ENCODE results near the gene TMEM175.

Gene TMEM175

DNA sequence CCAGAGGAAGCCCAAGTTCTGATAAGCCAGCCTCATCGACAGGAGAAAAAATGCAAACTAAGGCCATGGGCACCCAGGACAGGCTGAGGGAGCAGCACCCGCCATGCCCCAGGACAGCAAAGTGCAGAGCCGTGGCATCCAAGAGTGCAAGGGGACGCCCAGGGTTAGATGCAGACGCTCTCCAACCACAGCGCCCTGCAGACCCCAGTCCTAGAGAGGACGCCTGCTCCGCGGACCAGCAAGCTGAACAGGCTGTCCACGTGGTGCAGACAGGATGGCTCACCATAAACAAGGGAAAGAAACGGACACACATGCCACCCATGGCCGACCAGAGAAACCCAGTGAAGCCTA, 32.7 kb upstream of the TMEM175 start (continued):
- TF ChIP-seq, protein P1, sequence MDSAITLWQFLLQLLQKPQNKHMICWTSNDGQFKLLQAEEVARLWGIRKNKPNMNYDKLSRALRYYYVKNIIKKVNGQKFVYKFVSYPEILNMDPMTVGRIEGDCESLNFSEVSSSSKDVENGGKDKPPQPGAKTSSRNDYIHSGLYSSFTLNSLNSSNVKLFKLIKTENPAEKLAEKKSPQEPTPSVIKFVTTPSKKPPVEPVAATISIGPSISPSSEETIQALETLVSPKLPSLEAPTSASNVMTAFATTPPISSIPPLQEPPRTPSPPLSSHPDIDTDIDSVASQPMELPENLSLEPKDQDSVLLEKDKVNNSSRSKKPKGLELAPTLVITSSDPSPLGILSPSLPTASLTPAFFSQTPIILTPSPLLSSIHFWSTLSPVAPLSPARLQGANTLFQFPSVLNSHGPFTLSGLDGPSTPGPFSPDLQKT (IDR thresholded peaks at IDR 0.05; ENCODE audit: borderline replicate concordance, low read depth, low read length): no peak
- TF ChIP-seq EGR2 (tag by site-specific recombination; IDR thresholded peaks at IDR 0.05; ENCODE audit: low read depth): no peak
- TF ChIP-seq, protein P2, sequence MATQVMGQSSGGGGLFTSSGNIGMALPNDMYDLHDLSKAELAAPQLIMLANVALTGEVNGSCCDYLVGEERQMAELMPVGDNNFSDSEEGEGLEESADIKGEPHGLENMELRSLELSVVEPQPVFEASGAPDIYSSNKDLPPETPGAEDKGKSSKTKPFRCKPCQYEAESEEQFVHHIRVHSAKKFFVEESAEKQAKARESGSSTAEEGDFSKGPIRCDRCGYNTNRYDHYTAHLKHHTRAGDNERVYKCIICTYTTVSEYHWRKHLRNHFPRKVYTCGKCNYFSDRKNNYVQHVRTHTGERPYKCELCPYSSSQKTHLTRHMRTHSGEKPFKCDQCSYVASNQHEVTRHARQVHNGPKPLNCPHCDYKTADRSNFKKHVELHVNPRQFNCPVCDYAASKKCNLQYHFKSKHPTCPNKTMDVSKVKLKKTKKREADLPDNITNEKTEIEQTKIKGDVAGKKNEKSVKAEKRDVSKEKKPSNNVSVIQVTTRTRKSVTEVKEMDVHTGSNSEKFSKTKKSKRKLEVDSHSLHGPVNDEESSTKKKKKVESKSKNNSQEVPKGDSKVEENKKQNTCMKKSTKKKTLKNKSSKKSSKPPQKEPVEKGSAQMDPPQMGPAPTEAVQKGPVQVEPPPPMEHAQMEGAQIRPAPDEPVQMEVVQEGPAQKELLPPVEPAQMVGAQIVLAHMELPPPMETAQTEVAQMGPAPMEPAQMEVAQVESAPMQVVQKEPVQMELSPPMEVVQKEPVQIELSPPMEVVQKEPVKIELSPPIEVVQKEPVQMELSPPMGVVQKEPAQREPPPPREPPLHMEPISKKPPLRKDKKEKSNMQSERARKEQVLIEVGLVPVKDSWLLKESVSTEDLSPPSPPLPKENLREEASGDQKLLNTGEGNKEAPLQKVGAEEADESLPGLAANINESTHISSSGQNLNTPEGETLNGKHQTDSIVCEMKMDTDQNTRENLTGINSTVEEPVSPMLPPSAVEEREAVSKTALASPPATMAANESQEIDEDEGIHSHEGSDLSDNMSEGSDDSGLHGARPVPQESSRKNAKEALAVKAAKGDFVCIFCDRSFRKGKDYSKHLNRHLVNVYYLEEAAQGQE (tag by site-specific recombination; IDR thresholded peaks at IDR 0.05): no peak
- TF ChIP-seq OVOL3 (tag by site-specific recombination; IDR thresholded peaks at IDR 0.05): no peak
- no peak for TF ChIP-seq ZBTB17 (tag by site-specific recombination; IDR thresholded peaks at IDR 0.05)
- no peak for TF ChIP-seq ZNF48 (tag by site-specific recombination; IDR thresholded peaks at IDR 0.05)
- TF ChIP-seq KLF17 (tag by site-specific recombination; IDR thresholded peaks at IDR 0.05): no peak
- no peak for TF ChIP-seq ZSCAN5A (tag by site-specific recombination; IDR thresholded peaks at IDR 0.05)
- TF ChIP-seq MZF1 (tag by site-specific recombination; IDR thresholded peaks at IDR 0.05; ENCODE audit: borderline replicate concordance): no peak
- no peak for TF ChIP-seq KLF9 (tag by site-specific recombination; IDR thresholded peaks at IDR 0.05; ENCODE audit: low read depth)
- TF ChIP-seq HOXD13 (CRISPR knock-in tag; IDR thresholded peaks at IDR 0.05; ENCODE audit: borderline replicate concordance): no peak
- TF ChIP-seq ZNF138 (tag by site-specific recombination; IDR thresholded peaks at IDR 0.05; ENCODE audit: borderline replicate concordance): no peak

DNA sequence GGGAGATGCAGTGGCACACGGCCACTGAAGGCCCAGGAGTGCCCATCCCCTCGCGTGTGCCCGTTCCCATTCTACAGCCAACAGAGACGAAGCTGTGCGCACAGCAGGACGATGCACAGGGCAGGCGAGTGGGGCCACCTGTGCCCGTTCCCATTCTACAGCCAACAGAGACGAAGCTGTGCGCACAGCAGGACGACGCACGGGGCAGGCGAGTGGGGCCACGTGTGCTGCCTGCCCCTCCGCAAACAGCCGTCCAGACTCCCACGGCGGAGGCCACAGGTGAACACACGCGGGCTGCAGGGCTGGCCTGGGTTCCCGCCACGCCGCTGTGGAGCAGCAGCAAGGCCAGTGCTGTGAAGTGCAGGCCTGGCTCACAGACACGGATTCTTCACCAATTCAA, 32.2 kb upstream of the TMEM175 start:
- POLR2A ChIA-PET: no interaction called here
- TF ChIP-seq ZNF169 (tag by site-specific recombination; IDR thresholded peaks at IDR 0.05) (no peak), ZNF530 (tag by site-specific recombination; IDR thresholded peaks at IDR 0.05; ENCODE audit: low read depth) (no peak), ZNF843 (tag by site-specific recombination; IDR thresholded peaks at IDR 0.05) (no peak), ZNF423 (tag by site-specific recombination; IDR thresholded peaks at IDR 0.05) (no peak), ZNF138 (tag by site-specific recombination; IDR thresholded peaks at IDR 0.05; ENCODE audit: borderline replicate concordance) (no peak), ZNF311 (tag by site-specific recombination; IDR thresholded peaks at IDR 0.05; ENCODE audit: borderline replicate concordance) (no peak), ZIC2 (tag by site-specific recombination; IDR thresholded peaks at IDR 0.05) (no peak), FEZF1 (tag by site-specific recombination; IDR thresholded peaks at IDR 0.05) (no peak), PRDM10 (tag by site-specific recombination; IDR thresholded peaks at IDR 0.05) (no peak), ZNF561 (tag by site-specific recombination; IDR thresholded peaks at IDR 0.05; ENCODE audit: borderline replicate concordance) (no peak), ZNF280C (tag by site-specific recombination; IDR thresholded peaks at IDR 0.05) (no peak), ZNF10 (tag by site-specific recombination; IDR thresholded peaks at IDR 0.05) (no peak), ZNF501 (tag by site-specific recombination; IDR thresholded peaks at IDR 0.05) (no peak)
- H3K4me1 ChIP-seq (ENCODE audit: control insufficient read depth, insufficient read depth, low read length): no peaks in the 10 kb centered on the region
- no peak overlapping the region for H3K4me3 ChIP-seq (ENCODE audit: low read depth, low read length)
- CTCF ChIA-PET: no interaction called here
- no peak overlapping the region for H3K27ac ChIP-seq (ENCODE audit: extremely low read depth, low read depth, low read length)
- no peaks in the 10 kb centered on the region for H3K9me3 ChIP-seq (ENCODE audit: control insufficient read depth, insufficient read depth, low read depth, low read length)
- peaks cover 0 to 49% of the 10 kb centered on the region in 2 experiments; a peak in 1 of 3 replicates for H3K36me3 ChIP-seq (ENCODE audit: control insufficient read depth in 2 of 2, insufficient read depth in 1 of 2, low read length in 2 of 2)

Measured in HEK293 (cell line).